Karpas-422 (cell line): ENCODE results near the gene DHRS4L2. TPM values are rescaled to one million over a fixed set of nuclear protein-coding genes. Genes with fewer than 3 reads are reported as not detected.

Source experiments
- total RNA-seq: library from RNA; depleted of rRNA; stranded (reverse); fragments of >200 nt; shearing (Covaris generic); gene quantifications from 2 replicates; pipeline ENCODE4 v1.2.3, GENCODE V29; 2014; ENCODE audit warnings: low replicate concordance; rRNA removed

Gene DHRS4L2
- total RNA-seq, 1 experiment from 2014 or later = 66.1 TPM

Other genes starting within 250 kb of the DHRS4L2 start
- gene DHRS4, start 35.2 kb upstream of the DHRS4L2 start, total RNA-seq = 63.8 and 175 TPM in 2 replicates
- gene CARMIL3, start 63.1 kb downstream of the DHRS4L2 start, total RNA-seq = 58.4 and 110 TPM in 2 replicates
- 0.04 and 1.3 TPM in 2 replicates for gene CPNE6, start 82.6 kb downstream of the DHRS4L2 start, total RNA-seq
- gene PCK2, start 105.4 kb downstream of the DHRS4L2 start, total RNA-seq = 106 and 151 TPM in 2 replicates
- 93.5 and 103 TPM in 2 replicates for gene DCAF11, start 125.8 kb downstream of the DHRS4L2 start, total RNA-seq
- gene NRL, start 126.0 kb downstream of the DHRS4L2 start, total RNA-seq = 1.5 and 2.5 TPM in 2 replicates
- 0.89 and 1.6 TPM in 2 replicates for gene FITM1, start 141.7 kb downstream of the DHRS4L2 start, total RNA-seq
- 435 and 452 TPM in 2 replicates for gene PSME1, start 147.3 kb downstream of the DHRS4L2 start, total RNA-seq
- gene EMC9, start 152.7 kb downstream of the DHRS4L2 start, total RNA-seq = 35.3 and 95.4 TPM in 2 replicates
- gene PSME2, start 157.7 kb downstream of the DHRS4L2 start, total RNA-seq = 469 and 536 TPM in 2 replicates
- 82.0 and 153 TPM in 2 replicates for gene RNF31, start 158.6 kb downstream of the DHRS4L2 start, total RNA-seq
- 72.7 and 79.8 TPM in 2 replicates for gene IRF9, start 172.3 kb downstream of the DHRS4L2 start, total RNA-seq
- 22.1 and 34.6 TPM in 2 replicates for gene REC8, start 183.2 kb downstream of the DHRS4L2 start, total RNA-seq
- 48.9 and 118 TPM in 2 replicates for gene IPO4, start 199.9 kb downstream of the DHRS4L2 start, total RNA-seq
- gene TM9SF1, start 206.5 kb downstream of the DHRS4L2 start, total RNA-seq = 31.3 and 49.0 TPM in 2 replicates
- 4.2 TPM in 1 of 2 replicates, not detected in the other for gene TSSK4, start 216.8 kb downstream of the DHRS4L2 start, total RNA-seq
- 36.8 and 94.6 TPM in 2 replicates for gene CHMP4A, start 224.6 kb downstream of the DHRS4L2 start, total RNA-seq
- 30.7 and 35.4 TPM in 2 replicates for gene MDP1, start 227.1 kb downstream of the DHRS4L2 start, total RNA-seq
- 293 and 323 TPM in 2 replicates for gene NEDD8, start 243.4 kb downstream of the DHRS4L2 start, total RNA-seq
- gene GMPR2, start 244.0 kb downstream of the DHRS4L2 start, total RNA-seq = 132 and 164 TPM in 2 replicates